PFSK-1 (cell line): Measurements from ENCODE around the gene CACNB1.

ENCODE experiments used
- FOXP2 ChIP-seq: optimal IDR thresholded peaks from 2 replicates; pipeline ENCODE3; 2011; ENCODE audit warnings: borderline replicate concordance, control low read depth, inconsistent platforms; ENCODE audit not compliant: insufficient read depth; ENCODE audit errors: extremely low read length, extremely low read depth
- POLR2AphosphoS5 ChIP-seq: IDR thresholded peaks from 2 replicates; pipeline ENCODE4 v1.6.1; 2012; ENCODE audit warnings: low read depth, mild to moderate bottlenecking, control low read depth, low read length, moderate library complexity
- REST ChIP-seq, 2 experiments: IDR thresholded peaks; 2 replicates each; pipeline versions ENCODE4 v1.6.1 to v1.8.0; 2011 to 2012; ENCODE audit warnings: low read depth in 2 of 2, low read length in 2 of 2, control low read depth in 1 of 2, inconsistent platforms in 1 of 2, mild to moderate bottlenecking in 1 of 2, moderate library complexity in 1 of 2; ENCODE audit not compliant: insufficient read depth in 1 of 2
- SIN3A ChIP-seq: IDR thresholded peaks from 2 replicates; pipeline ENCODE4 v1.6.1; 2012; ENCODE audit warnings: mild to moderate bottlenecking, low read length, moderate library complexity, borderline replicate concordance; ENCODE audit not compliant: insufficient read depth
- TAF1 ChIP-seq: IDR thresholded peaks from 2 replicates; pipeline ENCODE4 v1.6.1; 2012; ENCODE audit warnings: low read length, control low read depth, borderline replicate concordance; ENCODE audit not compliant: insufficient read depth

CACNB1 gene

GRCh38 chr17:39141294-39141693 is 56.2 kb downstream of the CACNB1 start:
- no peak for TF ChIP-seq SIN3A
- TF ChIP-seq REST (IDR thresholded peaks at IDR 0.05; ENCODE audit: insufficient read depth in 1 of 2, low read depth in 2 of 2, low read length in 2 of 2) = no peak
- no peak for TF ChIP-seq TAF1
- no peak for TF ChIP-seq POLR2AphosphoS5
- no peak for TF ChIP-seq FOXP2

GRCh38 chr17:39139561-39139960 is 57.9 kb downstream of the CACNB1 start:
- TF ChIP-seq POLR2AphosphoS5 = no peak
- no peak for TF ChIP-seq FOXP2

- TF ChIP-seq POLR2AphosphoS5 (no peak), SIN3A (no peak), TAF1 (no peak), REST (IDR thresholded peaks at IDR 0.05; ENCODE audit: insufficient read depth in 1 of 2, low read depth in 2 of 2, low read length in 2 of 2) (no peak), FOXP2 (no peak)
Measured at GRCh38 chr17:39139161-39139511, 58.3 kb downstream of the CACNB1 start.

GRCh38 chr17:39138431-39139160 is 58.9 kb downstream of the CACNB1 start:
- no peak for TF ChIP-seq SIN3A
- no peak for TF ChIP-seq POLR2AphosphoS5
- TF ChIP-seq TAF1 = no peak
- no peak for TF ChIP-seq FOXP2
- no peak for TF ChIP-seq REST (IDR thresholded peaks at IDR 0.05; ENCODE audit: insufficient read depth in 1 of 2, low read depth in 2 of 2, low read length in 2 of 2)

- TF ChIP-seq FOXP2 (no peak), REST (IDR thresholded peaks at IDR 0.05; ENCODE audit: insufficient read depth in 1 of 2, low read depth in 2 of 2, low read length in 2 of 2) (no peak), SIN3A (no peak), TAF1 (no peak), POLR2AphosphoS5 (no peak)
Measured at GRCh38 chr17:39134878-39135277, 62.6 kb downstream of the CACNB1 start.
